ENCODE data around the gene CCBE1. TPM values are rescaled to one million over a fixed set of nuclear protein-coding genes. Genes with fewer than 3 reads are reported as not detected.

CCBE1 gene
- polyA plus RNA-seq, 2 of the 4 experiments (the other 2 are of a cell fraction), result 3.0 to 9.9 TPM

DNA sequence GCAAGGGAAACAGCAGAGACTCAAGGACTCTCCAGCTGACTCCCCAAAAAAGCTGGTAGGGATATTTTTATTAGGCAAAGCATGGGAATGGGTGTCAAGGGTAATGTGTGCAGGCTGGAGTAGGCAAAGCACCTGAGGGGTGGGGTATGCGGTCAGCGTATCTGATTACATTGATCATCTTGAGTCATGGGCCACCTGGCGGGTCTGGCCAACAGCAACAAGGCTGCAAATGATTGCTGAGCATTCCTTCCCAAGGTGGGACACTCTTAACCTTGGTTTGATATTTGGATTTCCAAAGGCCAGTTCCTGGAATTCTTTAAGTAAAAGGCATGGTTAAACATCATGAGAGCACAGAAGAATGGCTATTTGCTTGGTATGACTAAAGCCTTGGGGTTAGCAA lies 32.6 kb upstream of the CCBE1 start:
- H3K4me2 ChIP-seq, result peak overlapping the region; percentile 32; the same call in 1 of the 3 replicates
- DNase-seq (ENCODE audit: low read depth in 1 of 2, low spot score in 1 of 2) (peak in 1 of 2 experiments; percentile 43), FAIRE-seq (no peak), ATAC-seq (peak; percentile 24 to 75; a peak in 4 of 6 replicates)
- POLR2A ChIA-PET, result no interaction called here
- no peaks in the 10 kb centered on the region for H3K9me3 ChIP-seq
- WGBS (ENCODE audit: missing lambda C conversion rate), result 48% methylated on average over 3 of the region's 3 CpGs
- peak overlapping the region in 1 of 2 experiments; percentile 66; a peak in 4 of 6 replicates for H3K27ac ChIP-seq
- CTCF ChIA-PET, result interaction anchor here (1.0 to 2.0 kb wide), 2 partner anchors 33 to 271 kb away, joined by 4 to 6 read pairs; partner anchors contain the start of gene CCBE1
- peaks cover 6% of the 10 kb centered on the region; the same call in 1 of the 3 replicates for H3K4me1 ChIP-seq
- TF ChIP-seq ZNF302 (CRISPR knock-in tag; IDR thresholded peaks at IDR 0.05) (no peak), PHF8 (IDR thresholded peaks at IDR 0.05; ENCODE audit: borderline replicate concordance, low read depth) (no peak), EP300 (IDR thresholded peaks at IDR 0.05) (peak in 1 of 2 experiments; percentile 55; a peak in 1 of 5 replicates), GATA3 (IDR thresholded peaks at IDR 0.05; ENCODE audit: borderline replicate concordance) (peak; percentile 55; the same call in 1 of the 2 replicates), CHD2 (IDR thresholded peaks at IDR 0.05; ENCODE audit: low read length, partially characterized antibody) (no peak), FOXS1 (CRISPR knock-in tag; IDR thresholded peaks at IDR 0.05) (no peak)
- TF ChIP-seq, protein P1, sequence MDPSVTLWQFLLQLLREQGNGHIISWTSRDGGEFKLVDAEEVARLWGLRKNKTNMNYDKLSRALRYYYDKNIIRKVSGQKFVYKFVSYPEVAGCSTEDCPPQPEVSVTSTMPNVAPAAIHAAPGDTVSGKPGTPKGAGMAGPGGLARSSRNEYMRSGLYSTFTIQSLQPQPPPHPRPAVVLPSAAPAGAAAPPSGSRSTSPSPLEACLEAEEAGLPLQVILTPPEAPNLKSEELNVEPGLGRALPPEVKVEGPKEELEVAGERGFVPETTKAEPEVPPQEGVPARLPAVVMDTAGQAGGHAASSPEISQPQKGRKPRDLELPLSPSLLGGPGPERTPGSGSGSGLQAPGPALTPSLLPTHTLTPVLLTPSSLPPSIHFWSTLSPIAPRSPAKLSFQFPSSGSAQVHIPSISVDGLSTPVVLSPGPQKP (IDR thresholded peaks at IDR 0.05; ENCODE audit: low read depth, low read length), result no peak
- TF ChIP-seq, protein P2, sequence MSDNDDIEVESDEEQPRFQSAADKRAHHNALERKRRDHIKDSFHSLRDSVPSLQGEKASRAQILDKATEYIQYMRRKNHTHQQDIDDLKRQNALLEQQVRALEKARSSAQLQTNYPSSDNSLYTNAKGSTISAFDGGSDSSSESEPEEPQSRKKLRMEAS (IDR thresholded peaks at IDR 0.05), result 0 out of 2 replicates have a peak, but pooled peaks have one; percentile 20
- H3K4me3 ChIP-seq, result no peak overlapping the region

DNA sequence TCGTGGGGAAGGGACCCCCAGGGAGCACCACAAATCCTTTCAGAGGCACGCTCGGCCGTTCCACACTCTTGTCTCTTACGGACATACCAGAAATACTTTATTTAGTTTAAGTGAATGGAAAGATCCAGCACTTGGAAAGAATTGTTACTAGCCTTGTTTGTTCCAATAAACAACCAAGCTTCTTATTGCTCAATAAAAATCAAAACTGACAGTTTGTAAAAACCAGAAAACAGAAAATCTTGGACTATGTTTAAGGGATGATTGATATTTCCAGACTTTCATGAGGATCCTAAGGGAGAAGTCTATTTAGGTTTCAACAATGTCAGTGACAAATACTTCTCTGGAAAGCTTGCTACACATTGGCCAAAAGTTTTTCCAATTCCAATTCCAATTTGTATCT lies 31.6 kb upstream of the CCBE1 start:
- CTCF ChIA-PET, result interaction anchor here (1.2 kb wide), 1 partner anchor 32 kb away, joined by 4 read pairs; the partner anchor contains the start of gene CCBE1
- no peak overlapping the region; a peak in 1 of 6 replicates for H3K27ac ChIP-seq
- POLR2A ChIA-PET, result no interaction called here

DNA sequence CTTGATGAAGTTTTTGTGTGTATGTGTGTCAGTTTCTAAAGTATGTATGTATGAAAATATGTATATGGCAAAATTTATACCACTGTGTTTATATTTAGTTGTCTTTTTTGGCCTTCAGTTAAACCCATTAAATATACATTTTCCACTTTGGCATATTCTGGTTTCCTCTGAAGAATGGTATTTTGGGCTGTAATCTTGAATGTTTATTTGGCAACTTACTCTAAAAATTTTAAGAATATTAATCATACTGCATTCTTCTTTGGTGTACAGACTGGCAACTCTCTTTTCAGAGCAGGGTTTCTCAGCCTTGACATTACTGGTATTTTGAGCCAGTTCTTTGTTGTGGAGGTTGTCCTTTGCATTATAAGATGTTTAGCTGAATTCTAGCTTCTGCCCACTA lies 27.9 kb upstream of the CCBE1 start:
- ChIA-PET CTCF (interaction anchor here (1.0 to 2.9 kb wide), 3 partner anchors 11 to 28 kb away, joined by 4 to 12 read pairs (median 4); partner anchors contain the start of gene CCBE1), POLR2A (no interaction called here)
- Histone ChIP-seq H3K9me3 (no peaks in the 10 kb centered on the region), H3K4me3 (no peak overlapping the region), H3K4me1 (peaks cover 12% of the 10 kb centered on the region; the same call in 1 of the 3 replicates), H3K4me2 (no peak overlapping the region), H3K27ac (peak overlapping the region in 1 of 2 experiments; percentile 6; a peak in 1 of 6 replicates)
- ATAC-seq, result no peak
- no peak for DNase-seq (ENCODE audit: low read depth in 1 of 2, low spot score in 1 of 2)
- TF ChIP-seq, protein P3, sequence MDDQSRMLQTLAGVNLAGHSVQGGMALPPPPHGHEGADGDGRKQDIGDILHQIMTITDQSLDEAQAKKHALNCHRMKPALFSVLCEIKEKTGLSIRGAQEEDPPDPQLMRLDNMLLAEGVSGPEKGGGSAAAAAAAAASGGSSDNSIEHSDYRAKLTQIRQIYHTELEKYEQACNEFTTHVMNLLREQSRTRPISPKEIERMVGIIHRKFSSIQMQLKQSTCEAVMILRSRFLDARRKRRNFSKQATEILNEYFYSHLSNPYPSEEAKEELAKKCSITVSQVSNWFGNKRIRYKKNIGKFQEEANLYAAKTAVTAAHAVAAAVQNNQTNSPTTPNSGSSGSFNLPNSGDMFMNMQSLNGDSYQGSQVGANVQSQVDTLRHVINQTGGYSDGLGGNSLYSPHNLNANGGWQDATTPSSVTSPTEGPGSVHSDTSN (IDR thresholded peaks at IDR 0.05), result no peak
- no peak for TF ChIP-seq RARB (CRISPR knock-in tag; IDR thresholded peaks at IDR 0.05)
- TF ChIP-seq, protein P4, sequence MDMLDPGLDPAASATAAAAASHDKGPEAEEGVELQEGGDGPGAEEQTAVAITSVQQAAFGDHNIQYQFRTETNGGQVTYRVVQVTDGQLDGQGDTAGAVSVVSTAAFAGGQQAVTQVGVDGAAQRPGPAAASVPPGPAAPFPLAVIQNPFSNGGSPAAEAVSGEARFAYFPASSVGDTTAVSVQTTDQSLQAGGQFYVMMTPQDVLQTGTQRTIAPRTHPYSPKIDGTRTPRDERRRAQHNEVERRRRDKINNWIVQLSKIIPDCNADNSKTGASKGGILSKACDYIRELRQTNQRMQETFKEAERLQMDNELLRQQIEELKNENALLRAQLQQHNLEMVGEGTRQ (IDR thresholded peaks at IDR 0.05), result no peak
- TF ChIP-seq POLR2AphosphoS2 (conservative IDR thresholded peaks at IDR 0.05; ENCODE audit: low read length), result no peak
- no peak for TF ChIP-seq NR3C1 (IDR thresholded peaks at IDR 0.05)
- no peak for FAIRE-seq

More for the DNA sequence above, 31.6 kb upstream of the CCBE1 start:
- 83% methylated on average over 5 of the region's 5 CpGs for WGBS (ENCODE audit: missing lambda C conversion rate)
- Histone ChIP-seq H3K4me2 (no peak overlapping the region), H3K4me1 (peaks cover 12% of the 10 kb centered on the region; the same call in 1 of the 3 replicates), H3K9me3 (no peaks in the 10 kb centered on the region), H3K4me3 (no peak overlapping the region)
- FAIRE-seq (no peak), ATAC-seq (no peak), DNase-seq (ENCODE audit: low read depth in 1 of 2, low spot score in 1 of 2) (no peak)
- TF ChIP-seq CEBPB (IDR thresholded peaks at IDR 0.05) (no peak), GATA3 (IDR thresholded peaks at IDR 0.05; ENCODE audit: borderline replicate concordance) (no peak), ZSCAN20 (CRISPR knock-in tag; IDR thresholded peaks at IDR 0.05) (no peak), KDM5A (IDR thresholded peaks at IDR 0.05) (no peak), POLR2A (IDR thresholded peaks at IDR 0.05; ENCODE audit: low read length) (no peak), EHF (CRISPR knock-in tag; IDR thresholded peaks at IDR 0.05) (no peak), HOXB13 (CRISPR knock-in tag; IDR thresholded peaks at IDR 0.05; ENCODE audit: low read depth) (no peak)
- TF ChIP-seq, protein P5, sequence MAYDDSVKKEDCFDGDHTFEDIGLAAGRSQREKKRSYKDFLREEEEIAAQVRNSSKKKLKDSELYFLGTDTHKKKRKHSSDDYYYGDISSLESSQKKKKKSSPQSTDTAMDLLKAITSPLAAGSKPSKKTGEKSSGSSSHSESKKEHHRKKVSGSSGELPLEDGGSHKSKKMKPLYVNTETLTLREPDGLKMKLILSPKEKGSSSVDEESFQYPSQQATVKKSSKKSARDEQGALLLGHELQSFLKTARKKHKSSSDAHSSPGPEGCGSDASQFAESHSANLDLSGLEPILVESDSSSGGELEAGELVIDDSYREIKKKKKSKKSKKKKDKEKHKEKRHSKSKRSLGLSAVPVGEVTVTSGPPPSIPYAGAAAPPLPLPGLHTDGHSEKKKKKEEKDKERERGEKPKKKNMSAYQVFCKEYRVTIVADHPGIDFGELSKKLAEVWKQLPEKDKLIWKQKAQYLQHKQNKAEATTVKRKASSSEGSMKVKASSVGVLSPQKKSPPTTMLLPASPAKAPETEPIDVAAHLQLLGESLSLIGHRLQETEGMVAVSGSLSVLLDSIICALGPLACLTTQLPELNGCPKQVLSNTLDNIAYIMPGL (CRISPR knock-in tag; IDR thresholded peaks at IDR 0.05; ENCODE audit: borderline replicate concordance), result no peak
- TF ChIP-seq, protein P6, sequence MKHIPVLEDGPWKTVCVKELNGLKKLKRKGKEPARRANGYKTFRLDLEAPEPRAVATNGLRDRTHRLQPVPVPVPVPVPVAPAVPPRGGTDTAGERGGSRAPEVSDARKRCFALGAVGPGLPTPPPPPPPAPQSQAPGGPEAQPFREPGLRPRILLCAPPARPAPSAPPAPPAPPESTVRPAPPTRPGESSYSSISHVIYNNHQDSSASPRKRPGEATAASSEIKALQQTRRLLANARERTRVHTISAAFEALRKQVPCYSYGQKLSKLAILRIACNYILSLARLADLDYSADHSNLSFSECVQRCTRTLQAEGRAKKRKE (CRISPR knock-in tag; IDR thresholded peaks at IDR 0.05; ENCODE audit: low read depth), result no peak
- TF ChIP-seq, protein P4 (IDR thresholded peaks at IDR 0.05), result no peak
